ENCODE results near the gene TRAPPC10.

The TRAPPC10 gene

DNA sequence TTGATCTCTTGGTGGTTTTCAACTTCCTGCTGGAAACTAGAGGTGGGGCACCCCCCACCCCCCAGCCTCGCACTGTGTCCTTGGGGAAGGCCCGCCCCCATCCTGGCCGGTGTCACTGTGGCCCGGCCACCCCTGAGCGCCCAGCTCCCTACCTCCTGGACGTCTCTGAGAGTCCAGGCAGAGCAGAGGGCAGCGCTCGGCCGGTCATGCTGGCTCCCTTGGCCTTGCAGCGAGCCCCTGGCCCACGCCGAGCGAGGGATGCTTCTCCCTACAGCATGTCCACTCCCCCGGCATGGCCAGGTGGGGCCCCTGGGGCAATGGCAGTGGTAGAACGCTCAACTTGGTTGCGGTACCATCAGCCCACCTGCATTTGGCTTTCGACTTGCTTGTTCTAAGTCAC is 28.7 kb upstream of the TRAPPC10 start:
- TF ChIP-seq CTCF (IDR thresholded peaks at IDR 0.05; ENCODE audit: insufficient read depth, low read length, poor library complexity, severe bottlenecking) = no peak
- peaks cover 20% of the 10 kb centered on the region for H3K36me3 ChIP-seq (ENCODE audit: control insufficient read depth, insufficient read depth, low read length)
- H3K4me3 ChIP-seq (replicated peaks; ENCODE audit: low read depth, low read length) = no peak overlapping the region
- H3K27me3 ChIP-seq (replicated peaks; ENCODE audit: control insufficient read depth, insufficient read depth, low read length) = no peaks in the 10 kb centered on the region
- DNase-seq (ENCODE audit: extremely low read depth, insufficient read length) = no peak

- Histone ChIP-seq H3K36me3 (ENCODE audit: control insufficient read depth, insufficient read depth, low read length) (peaks cover 20% of the 10 kb centered on the region), H3K4me3 (replicated peaks; ENCODE audit: low read depth, low read length) (no peak overlapping the region), H3K27me3 (replicated peaks; ENCODE audit: control insufficient read depth, insufficient read depth, low read length) (no peaks in the 10 kb centered on the region)
- no peak for TF ChIP-seq CTCF (IDR thresholded peaks at IDR 0.05; ENCODE audit: insufficient read depth, low read length, poor library complexity, severe bottlenecking)
- DNase-seq (ENCODE audit: extremely low read depth, insufficient read length) = no peak
Observed at GRCh38 chr21:43983860-43984420, 28.2 kb upstream of the TRAPPC10 start.

DNA sequence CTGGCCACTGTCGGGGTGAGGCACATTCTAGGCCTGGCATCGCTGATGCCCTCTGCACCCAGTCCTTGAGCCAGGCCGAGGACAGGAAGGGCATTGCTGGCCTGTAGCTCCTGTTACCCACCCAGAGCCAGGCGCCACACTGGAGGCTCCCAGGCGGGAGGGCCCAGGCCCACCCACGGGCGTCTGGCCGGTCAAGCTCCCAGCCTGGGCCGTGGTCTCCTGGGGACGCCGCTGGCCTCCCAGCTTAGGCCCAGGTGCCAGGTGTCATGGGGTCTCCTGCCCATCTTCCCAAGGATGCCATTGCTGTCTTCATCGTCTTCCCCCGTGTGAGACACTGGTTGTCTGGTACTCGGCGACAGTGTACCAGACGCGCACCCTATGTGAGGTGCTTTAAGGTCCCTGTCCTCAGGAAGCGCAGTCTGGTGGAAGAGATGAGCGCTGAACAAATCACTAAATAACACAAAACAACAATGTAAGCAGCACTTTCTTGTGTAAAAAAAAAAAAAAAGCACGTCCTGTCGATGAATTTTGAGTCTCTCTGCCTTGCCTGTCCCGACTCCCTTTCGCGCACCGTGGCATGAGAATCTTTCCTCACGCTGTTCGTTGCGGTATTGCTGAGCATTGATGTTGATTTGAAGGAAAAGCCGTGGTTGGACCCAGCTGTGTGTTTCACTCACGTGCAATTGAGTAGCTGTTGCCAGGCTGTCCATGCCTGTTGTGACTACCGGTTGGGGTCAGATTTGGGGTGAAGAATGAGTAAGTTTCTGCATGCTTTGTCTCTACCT is 27.0 kb upstream of the TRAPPC10 start:
- Histone ChIP-seq H3K27me3 (replicated peaks; ENCODE audit: control insufficient read depth, insufficient read depth, low read length) (no peaks in the 10 kb centered on the region), H3K4me3 (replicated peaks; ENCODE audit: low read depth, low read length) (no peak overlapping the region), H3K36me3 (ENCODE audit: control insufficient read depth, insufficient read depth, low read length) (peaks cover 17% of the 10 kb centered on the region)
- TF ChIP-seq CTCF (IDR thresholded peaks at IDR 0.05; ENCODE audit: insufficient read depth, low read length, poor library complexity, severe bottlenecking) = no peak
- no peak for DNase-seq (ENCODE audit: extremely low read depth, insufficient read length)

DNA sequence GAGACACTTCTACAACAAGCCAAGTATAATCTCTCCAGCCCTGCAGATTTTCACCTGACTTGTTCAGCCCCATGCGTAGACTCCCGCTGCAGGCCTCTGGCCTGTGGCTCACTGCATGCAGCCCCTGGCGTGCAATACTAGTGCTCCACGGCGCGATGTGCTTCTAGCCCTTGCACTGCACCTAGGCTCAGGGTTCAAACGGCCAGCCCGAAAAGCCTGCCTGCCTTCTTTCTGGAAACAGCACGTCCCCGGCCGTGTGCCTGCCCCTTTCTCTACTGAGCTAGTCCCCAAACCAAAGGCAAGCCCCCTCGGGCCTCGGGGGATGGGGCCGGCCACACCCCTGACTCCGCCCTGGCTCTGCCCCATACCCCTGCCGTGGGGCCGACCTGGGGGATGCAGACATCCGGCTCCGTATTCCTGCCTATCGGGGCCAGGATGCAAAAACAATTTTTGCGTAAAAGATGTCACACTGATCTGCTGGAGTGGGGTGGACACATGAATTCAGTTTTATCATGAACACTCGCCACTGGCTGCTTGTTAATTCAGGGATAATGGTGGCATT is 26.3 kb upstream of the TRAPPC10 start:
- TF ChIP-seq CTCF (IDR thresholded peaks at IDR 0.05; ENCODE audit: insufficient read depth, low read length, poor library complexity, severe bottlenecking) = no peak
- H3K27me3 ChIP-seq (replicated peaks; ENCODE audit: control insufficient read depth, insufficient read depth, low read length) = no peaks in the 10 kb centered on the region
- H3K4me3 ChIP-seq (replicated peaks; ENCODE audit: low read depth, low read length) = no peak overlapping the region
- H3K36me3 ChIP-seq (ENCODE audit: control insufficient read depth, insufficient read depth, low read length) = peaks cover 12% of the 10 kb centered on the region
- DNase-seq (ENCODE audit: extremely low read depth, insufficient read length) = no peak

DNA sequence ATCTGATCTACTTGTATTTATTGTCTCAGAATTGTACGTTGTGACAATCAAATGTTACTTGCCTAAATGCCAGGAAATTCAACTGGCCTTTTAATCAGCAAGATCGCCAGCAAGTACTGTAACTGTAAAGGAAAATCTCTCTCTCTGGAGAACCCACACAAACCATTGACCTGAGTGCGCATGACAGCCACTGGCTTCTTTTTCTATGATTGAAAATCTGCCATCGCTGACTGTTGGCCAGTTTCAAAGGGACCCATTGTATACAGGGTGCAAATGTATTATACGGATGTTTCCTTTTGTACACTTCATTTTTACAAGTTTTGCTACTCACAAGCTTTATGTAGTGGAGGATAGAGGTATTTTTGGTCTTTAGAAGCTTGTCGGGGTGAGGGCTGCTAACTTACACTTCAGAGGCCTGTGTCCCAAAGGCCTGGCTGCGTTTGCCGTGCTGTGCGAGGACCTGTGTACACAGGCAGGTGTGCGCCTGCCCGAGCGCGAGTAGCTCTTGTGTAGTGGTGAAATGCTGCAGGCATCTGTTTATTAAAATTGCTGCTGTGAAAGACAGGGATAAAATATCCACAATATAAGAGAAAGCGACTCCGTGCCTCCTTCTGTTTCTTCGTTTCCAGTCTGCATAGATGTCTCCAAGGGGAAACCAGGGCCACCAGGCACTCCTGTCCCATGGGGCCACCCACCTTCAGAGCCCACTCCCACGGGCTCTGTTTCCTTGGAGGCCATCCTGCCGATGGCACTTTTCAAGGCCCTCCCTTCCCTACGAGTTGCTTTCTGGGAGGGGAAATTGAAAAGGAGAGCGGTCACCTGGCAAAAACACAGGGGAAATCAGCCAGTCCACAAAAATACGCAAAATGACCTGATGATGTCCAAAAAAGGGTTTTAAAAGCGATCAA is 25.3 kb upstream of the TRAPPC10 start:
- TF ChIP-seq CTCF (IDR thresholded peaks at IDR 0.05; ENCODE audit: insufficient read depth, low read length, poor library complexity, severe bottlenecking) = no peak

More for the DNA sequence above, 25.3 kb upstream of the TRAPPC10 start:
- Histone ChIP-seq H3K36me3 (ENCODE audit: control insufficient read depth, insufficient read depth, low read length) (peaks cover 3% of the 10 kb centered on the region), H3K27me3 (replicated peaks; ENCODE audit: control insufficient read depth, insufficient read depth, low read length) (no peaks in the 10 kb centered on the region), H3K4me3 (replicated peaks; ENCODE audit: low read depth, low read length) (no peak overlapping the region)
- no peak for DNase-seq (ENCODE audit: extremely low read depth, insufficient read length)
